NCI-H510A treated with DMSO at 0.1 percent for 48 hours (cell line): ENCODE results near the gene RYR3.

Experiments
- DNase-seq: peaks from one replicate; lab custom pipeline; 2025; lab: John Stamatoyannopoulos, UW

The RYR3 gene

GRCh38 chr15:33716025-33716424 lies 405.3 kb downstream of the RYR3 start:
- no peak for DNase-seq

GRCh38 chr15:33720952-33721351 lies 410.2 kb downstream of the RYR3 start:
- no peak for DNase-seq

DNA sequence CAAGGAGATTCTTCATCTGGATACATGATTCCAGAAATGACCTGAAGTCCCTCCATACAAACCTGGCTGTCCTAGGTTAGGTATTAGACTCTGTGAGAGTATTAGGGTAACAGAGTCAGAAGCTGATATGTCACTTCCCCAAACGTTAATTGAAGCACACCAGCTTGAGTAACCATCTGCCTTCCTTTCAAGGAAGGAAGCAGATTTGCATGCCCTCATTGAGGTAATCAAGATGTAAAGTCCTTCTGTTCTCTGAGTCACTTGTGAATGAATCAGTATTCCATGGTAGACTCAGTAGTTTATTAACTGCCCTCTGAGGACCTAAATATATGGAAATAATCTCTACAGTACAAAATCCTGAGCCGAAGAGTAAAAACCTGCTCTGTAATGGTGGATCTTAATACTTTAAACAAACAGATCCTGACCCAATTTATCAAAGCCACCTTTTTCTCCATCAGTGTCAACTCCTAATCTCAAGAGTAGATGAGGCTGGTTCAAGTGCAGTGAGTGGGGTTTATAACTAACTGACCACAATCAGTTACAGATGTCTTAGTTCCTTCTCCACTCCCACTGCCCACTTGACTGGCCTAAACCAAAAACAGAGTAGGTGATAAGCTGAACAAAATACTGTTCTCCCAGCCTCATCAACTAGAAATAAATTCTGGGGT lies 411.4 kb downstream of the RYR3 start:
- no peak for DNase-seq

GRCh38 chr15:33722673-33723015 lies 411.9 kb downstream of the RYR3 start:
- DNase-seq = no peak

DNA sequence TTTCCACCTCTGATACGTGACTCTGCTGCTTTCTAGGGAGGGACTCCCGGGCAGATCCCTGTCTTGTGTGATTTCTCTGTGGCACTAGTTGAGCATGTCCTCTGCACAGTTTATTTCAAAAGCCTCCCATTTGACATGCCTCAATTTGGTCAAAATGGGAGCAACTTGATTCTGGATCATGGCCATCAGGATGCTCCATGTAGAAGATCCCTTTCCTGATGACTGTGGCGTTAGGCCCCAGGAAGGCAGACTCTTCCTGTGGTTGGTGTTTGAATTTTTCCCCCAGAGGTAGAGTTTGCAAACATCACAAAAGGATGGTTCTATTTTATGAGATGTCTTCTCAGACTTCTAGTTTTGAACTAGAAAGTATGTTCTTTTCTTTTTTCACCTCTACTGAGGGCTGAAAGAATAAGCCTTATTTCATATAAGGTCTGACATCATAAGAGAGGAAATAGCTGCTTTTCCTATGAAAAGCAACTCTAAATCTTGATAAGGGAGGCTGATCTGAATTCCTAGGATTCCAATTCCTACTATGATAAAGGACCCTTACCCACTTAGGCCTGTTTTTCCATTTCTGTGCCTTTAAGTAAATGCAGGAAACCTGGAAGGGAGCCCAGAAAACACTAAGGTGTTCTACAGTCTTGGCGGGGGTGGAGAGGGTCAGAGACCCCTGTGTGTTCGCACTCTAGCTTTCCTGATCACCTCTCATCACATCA lies 413.7 kb downstream of the RYR3 start:
- DNase-seq = no peak

- peak; percentile 3 for DNase-seq
Observed at GRCh38 chr15:33729653-33730052, 418.9 kb downstream of the RYR3 start.

DNA sequence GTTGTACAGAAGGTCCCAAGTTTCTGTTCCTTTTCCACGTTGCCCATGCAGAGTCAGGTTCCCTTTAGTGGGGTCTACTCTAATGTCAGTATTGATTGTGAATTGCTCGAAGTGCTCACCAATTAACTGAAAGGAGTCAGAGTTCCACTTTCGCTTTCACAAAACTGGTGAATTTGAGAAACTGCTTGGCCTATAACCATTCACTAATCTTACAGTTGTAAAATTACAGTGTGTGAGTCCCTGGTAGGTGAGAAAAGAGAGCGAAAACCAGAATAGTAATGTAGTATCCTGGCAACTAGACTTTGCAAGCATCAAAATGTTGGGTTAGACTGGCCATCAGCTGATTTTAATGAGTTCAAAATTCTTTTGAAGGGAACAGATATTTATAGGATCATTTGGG lies 420.0 kb downstream of the RYR3 start:
- DNase-seq = no peak

DNA sequence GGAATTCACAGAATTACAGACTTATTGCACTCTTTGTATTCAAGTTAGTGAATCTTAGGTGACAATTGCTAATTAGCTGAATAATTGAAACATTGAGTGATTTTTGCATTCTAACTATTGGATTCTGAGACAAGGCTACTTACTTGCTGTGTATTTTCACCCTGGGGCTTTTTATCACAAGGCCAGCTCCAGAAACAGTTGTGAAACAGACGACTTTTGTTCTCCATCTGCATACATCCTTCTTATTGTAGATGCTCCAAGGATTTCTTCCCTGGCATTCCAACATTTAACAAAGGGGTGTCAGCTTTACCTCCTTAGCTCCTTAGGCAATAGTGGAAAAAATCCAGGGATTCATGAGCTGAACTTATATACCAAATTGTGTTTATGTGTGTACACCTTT lies 424.4 kb downstream of the RYR3 start:
- DNase-seq = no peak

DNA sequence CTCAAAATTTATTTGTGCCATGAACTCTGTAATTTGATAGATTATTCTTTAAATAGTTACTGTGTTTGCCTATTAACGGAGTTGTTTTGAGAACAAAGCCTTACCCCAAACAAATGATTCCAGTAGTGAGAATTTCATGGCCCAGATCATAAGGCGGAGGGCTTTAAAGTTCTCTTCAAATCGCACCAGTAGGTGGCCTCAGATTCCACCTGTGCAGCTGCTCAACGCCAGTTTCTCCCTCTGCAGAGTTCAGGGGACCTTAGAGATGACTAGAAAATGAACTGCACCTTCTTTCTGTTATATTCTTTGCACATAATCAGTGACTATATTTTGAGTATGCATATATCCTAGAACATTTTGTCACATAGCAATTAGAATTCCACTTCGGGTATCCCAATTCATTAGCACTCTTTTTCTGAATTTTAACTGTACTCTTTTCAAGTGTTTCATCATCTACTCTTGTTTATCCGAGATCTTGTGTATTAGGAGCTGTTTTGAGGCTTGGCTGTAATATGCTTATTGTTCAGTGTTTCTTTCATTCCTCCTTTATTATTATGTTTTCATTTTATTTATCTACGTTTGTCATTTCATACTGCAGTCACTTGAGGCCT lies 425.0 kb downstream of the RYR3 start:
- DNase-seq = peak; percentile 29

GRCh38 chr15:33737687-33738601 lies 427.2 kb downstream of the RYR3 start:
- peak; percentile 46 for DNase-seq

- no peak for DNase-seq
Observed at GRCh38 chr15:33738941-33739664, 428.3 kb downstream of the RYR3 start.

DNA sequence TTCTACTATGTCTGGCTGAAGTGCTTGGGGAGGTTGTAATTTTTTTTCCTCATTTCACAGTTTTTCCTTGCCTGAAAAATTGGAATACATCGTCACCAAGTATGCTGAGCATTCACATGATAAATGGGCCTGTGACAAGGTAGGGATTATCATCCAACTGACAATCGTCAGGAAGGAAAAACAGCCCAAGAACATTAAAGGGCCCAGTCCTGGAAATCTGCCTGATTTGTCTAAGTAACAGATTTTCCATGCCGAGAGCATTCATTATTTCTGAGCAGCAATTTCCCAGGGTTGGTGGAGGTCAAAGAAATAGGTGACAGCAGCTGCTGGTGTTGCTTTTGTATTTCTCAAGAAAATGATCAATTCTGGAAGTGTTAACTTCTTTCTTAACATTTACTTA lies 431.5 kb downstream of the RYR3 start:
- DNase-seq = no peak

GRCh38 chr15:33742800-33743199 lies 432.0 kb downstream of the RYR3 start:
- no peak for DNase-seq

- no peak for DNase-seq
Observed at GRCh38 chr15:33746203-33746602, 435.4 kb downstream of the RYR3 start.

- no peak for DNase-seq
Observed at GRCh38 chr15:33753012-33753411, 442.2 kb downstream of the RYR3 start.

- no peak for DNase-seq
Observed at GRCh38 chr15:33754242-33754641, 443.5 kb downstream of the RYR3 start.

GRCh38 chr15:33756961-33757360 lies 446.2 kb downstream of the RYR3 start:
- DNase-seq = no peak

GRCh38 chr15:33757516-33758232 lies 446.9 kb downstream of the RYR3 start:
- DNase-seq = no peak

GRCh38 chr15:33766389-33766788 lies 455.6 kb downstream of the RYR3 start:
- DNase-seq = no peak

DNA sequence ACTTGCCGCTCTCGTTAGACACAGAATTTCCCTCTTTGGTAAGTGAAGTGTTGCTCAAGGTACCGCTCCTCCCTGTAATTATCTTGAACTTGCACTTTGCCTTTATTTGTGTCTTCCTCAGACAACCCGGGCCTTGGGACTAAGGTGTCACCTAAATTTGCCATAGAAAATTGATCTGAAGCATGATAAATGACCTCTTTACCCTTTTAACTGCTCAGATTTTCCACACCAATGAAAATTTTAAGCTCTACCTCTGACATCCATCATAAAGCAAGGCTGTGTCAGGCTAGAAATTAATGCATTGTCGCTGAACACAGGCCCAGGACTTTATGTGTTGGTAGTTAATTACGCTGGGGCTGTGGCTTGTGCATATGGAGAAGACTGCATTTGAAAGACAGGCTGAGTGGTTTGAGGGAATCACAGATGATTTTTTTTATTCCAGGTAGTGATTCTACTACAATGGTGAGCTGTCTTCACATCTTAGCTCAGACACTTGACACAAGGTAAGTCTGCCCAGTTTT lies 458.0 kb downstream of the RYR3 start:
- no peak for DNase-seq

DNA sequence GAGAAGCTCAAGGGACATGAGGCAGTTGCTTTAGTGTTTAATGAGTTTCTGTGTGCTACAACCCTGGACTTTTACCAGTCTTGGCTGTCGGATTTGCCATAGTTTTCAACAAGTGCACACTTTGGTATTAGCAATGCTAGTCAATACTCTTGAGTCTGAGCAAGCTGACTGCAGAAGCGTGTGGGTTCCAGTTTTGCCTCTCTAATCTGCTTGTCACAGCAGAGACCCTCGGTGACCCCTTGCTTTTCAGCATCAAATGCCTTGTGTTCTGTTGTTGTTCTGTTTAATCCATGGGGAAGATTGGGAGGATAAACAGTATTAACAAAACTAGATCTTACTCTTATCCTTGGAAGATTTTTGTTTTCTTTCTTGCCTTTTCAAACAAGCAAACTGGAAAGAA lies 463.2 kb downstream of the RYR3 start:
- no peak for DNase-seq
